PFSK-1 (cell line): ENCODE data around the gene ATXN2.

Experiments
- REST ChIP-seq, 2 experiments: IDR thresholded peaks; 2 replicates each; pipeline versions ENCODE4 v1.6.1 to v1.8.0; 2011 to 2012; ENCODE audit warnings: low read depth in 2 of 2, low read length in 2 of 2, control low read depth in 1 of 2, inconsistent platforms in 1 of 2, mild to moderate bottlenecking in 1 of 2, moderate library complexity in 1 of 2; ENCODE audit not compliant: insufficient read depth in 1 of 2
- SIN3A ChIP-seq: IDR thresholded peaks from 2 replicates; pipeline ENCODE4 v1.6.1; 2012; ENCODE audit warnings: mild to moderate bottlenecking, low read length, moderate library complexity, borderline replicate concordance; ENCODE audit not compliant: insufficient read depth
- TAF1 ChIP-seq: IDR thresholded peaks from 2 replicates; pipeline ENCODE4 v1.6.1; 2012; ENCODE audit warnings: low read length, control low read depth, borderline replicate concordance; ENCODE audit not compliant: insufficient read depth

- no peak for TF ChIP-seq SIN3A
- TF ChIP-seq REST (IDR thresholded peaks at IDR 0.05; ENCODE audit: insufficient read depth in 1 of 2, low read depth in 2 of 2, low read length in 2 of 2) = no peak
- TF ChIP-seq TAF1 = no peak
Measured at GRCh38 chr12:111427417-111428074, 171.6 kb downstream of the ATXN2 start.
